Stimulated activated CD8-positive, alpha-beta memory T cell treated with anti-CD3 and anti-CD28 coated beads, Interleukin-15, amount 100 ng/mL, for 48 hours (primary cell): ENCODE results near the gene RTTN.
"Not testable (repeated sequence)": the region's sequence is repeated elsewhere in the genome, so short reads cannot be mapped to it uniquely, and the experiment has no call there.

Source experiments
- DNase-seq, 2 donors: peaks; one replicate each; pipeline ENCODE4 v3.0.0-alpha.2; 2020; ENCODE audit warnings: low read depth in 2 of 2

The RTTN gene, protein sequence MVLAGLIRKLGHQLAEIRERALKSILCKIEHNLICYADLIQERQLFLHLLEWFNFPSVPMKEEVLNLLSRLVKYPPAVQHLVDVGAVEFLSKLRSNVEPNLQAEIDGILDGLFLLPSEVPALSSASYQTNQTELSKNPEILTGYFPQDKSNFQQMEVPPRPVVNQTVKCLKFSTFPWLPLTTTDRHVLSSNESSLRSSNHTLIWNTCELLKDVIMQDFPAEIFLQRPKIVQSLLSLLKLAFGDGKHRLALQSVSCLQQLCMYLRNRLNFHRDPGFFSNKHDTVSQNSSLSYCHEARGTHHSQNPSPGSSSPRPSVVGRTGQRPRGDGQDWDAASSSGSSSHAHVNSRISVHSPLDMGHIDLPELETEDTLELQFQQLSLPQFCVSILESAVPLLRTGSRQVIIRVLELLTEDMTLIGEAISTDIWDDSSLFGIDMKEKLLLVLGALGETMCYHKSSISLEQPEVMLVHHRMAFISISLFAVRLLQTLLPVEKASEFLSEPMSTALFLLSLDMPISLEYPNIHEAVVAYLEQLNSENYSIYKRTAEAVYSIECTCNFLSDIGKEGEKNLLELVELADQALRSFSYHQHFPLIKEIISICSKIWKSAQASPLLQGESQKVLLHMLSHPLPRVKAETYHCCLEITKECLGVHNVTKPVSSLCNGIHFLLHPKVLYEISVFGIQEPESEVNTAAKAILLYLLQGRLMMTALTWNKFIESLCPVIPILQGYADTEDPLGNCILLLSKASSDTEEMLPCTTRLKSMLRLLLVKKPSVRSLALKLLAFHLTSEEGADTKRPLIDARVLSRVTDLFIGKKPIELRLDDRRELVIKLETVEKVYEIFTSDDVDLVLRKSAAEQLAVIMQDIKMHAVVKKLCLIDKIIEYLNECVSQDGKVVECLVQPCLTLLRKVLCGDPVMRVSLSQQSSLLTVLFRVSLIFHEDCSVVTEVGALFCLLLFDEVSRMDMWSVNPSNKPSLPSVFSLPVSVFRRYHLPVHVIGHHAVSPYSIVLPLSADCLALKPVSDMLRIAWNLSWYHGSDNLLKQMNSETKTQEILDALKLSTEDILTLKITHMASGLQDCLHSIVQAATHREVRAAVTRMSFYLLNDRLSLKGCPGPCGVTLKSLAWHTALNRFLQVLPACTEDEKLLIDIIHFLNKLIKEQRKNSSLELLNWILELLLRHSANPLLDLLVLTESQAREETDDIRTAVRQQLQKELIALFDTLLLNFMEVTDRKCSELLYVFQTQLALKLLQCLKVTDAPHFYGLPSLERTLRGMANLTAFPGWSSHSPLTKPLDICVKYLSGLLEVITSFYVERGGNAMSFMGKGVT (N-terminal part only)

DNA sequence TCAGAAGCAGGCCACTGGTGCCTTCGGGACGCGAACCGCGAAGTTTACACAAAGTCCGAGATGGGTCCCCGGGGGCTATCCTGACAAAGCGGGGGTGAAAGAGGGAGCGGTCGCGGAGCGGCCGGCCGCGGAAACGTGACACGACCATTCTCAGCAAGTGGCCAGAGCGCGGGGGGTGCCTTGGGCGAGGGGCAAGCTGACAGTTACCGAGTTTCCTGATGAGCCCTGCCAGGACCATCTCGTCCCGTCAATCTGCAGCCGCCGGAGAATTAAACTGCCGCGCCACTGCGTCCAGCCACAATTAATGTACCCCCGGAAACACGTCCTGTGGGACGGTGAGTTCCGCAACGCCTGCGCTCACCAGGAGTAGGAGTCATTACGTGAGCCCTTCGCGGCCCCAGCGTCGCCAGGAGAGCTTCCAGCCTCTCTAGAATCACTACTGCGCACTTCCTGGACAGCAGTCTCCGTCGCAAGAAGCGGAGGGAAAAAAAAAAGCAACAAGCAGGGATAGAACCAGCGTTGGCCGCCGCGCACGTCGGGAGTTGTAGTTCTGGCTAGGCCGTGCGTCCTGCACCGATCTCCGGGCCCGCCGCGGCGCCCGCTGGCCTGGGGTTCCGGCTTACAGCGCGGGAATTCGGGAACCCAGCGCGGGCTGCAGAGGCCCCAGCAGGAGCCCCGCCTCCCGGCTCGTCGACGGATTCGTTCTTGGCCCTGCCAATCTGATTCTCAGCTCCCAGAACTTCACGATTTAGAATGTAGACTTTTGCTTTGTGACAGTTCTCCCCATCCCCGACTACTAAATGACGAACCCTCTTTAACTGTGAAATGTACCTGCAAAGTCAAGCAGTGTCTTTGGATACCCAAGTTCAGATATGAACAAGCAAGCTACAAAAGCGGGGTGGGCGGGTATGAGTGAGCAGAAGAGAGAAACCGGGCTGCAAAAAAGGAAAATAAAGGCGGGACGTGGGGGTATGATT is at the start of gene RTTN:
Gene RTTN (minus strand): TSS at position 267 of the 977 bp plus-strand sequence. CDS start 29 bp downstream, at position 238.
- DNase-seq = peak; percentile 87 to 88

DNA sequence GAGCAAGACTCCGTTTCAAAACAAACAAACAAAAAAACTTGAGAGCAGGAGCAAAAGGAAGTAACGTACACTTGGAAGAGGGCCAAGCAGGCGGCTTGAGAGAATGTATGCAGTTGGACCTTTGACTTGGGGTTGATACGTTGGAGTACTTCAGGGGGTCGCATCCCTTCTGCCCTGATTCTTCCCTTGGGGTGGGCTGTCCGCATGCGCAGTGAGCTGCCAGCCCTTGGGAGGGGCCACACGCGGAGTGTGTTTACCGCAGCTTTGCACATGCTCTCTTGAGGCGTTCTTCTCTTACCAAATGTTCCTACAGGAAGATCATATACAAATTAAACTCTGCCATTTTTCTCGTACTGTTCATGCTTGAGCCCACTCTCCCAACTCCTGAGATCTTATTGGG is 45.3 kb upstream of the RTTN start:
- no peak for DNase-seq

DNA sequence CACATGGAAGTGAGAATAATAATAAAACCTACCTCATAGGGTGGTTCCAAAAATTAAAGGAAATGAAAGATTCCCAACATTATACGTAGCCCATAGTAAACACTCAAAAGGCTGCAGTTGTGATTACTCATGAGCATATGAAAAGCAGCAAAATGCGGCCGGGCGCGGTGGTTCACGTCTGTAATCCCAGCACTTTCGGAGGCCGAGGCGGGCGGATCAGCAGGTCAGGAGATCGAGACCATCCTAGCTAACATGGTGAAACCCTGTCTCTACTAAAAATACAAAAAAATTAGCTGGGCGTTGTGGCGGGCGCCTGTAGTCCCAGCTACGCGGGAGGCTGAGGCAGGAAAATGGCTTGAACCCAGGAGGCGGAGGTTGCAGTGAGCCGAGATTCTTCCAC is 44.4 kb upstream of the RTTN start:
- not testable (repeated sequence) for DNase-seq

DNA sequence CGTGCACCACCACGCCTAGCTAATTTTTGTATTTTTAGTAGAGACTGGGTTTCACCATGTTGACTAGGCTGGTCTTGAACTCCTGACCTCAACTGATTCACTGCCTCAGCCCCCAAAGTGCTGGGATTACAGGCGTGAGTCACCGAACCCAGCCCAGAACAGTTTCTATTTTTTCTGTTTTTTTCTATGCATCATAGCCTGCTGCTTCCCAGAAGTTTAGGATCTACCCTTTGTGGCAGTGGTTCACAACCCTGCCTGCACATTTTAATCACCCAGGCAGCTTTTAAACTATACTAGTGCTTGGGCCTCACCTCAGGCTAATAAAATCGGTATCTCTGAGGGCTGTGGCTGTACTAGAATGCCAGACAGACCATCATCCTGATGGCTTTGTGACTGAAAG is 43.6 kb upstream of the RTTN start:
- DNase-seq = no peak

DNA sequence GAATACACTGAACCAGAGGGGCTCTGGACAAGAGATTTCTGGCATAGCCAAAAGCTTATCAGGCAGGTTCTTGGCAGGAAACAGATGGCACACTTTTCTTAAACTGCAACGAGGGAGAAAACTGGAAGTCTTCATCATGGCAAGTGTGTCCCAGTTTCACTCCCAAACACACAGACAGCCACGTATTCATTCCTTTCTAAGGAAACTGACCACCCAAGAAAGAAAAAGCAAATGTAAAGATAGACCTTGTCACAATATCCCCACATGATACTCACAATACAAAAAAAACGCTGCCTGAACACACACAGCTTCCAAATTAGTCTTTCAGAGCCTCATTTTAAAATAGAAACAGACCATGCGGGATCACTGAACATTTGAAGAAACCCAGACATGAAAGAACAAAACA is 40.6 kb upstream of the RTTN start:
- no peak for DNase-seq

DNA sequence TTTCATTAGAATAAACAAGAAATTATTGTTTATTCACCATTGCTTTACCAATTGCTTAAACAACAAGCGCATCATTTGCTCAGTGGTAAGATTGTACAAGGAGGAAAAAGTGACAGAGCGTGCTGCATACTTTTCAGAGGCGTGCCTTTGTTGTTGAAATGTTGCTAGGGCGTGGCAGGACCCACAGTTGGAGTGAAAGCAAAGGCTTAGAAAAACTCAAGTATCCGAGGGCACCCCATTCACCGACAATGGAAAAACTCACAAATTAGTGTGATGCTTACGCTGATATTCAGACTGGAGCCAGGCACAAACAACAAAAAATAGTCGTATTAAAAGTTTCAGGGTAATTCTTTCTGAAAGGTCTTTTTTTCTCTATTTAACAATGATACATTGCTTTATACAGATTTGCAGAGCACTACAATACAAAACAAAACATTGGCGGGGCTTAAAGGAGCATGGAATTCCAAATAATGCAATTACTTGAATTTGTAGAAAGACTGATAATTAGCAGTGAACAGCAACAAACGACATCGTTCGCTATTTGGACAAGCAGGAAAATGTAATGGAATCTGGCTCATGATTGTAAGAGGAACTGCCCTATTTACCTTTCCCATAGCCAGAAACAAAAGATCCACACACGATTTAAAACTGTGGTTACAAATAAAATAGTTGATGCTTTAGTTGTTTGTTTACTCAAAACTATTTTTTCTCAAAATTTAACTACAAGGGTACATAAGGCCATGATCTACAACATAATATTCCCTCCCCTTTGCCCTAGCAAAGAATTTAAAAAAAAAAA is 37.8 kb upstream of the RTTN start:
- DNase-seq = no peak

DNA sequence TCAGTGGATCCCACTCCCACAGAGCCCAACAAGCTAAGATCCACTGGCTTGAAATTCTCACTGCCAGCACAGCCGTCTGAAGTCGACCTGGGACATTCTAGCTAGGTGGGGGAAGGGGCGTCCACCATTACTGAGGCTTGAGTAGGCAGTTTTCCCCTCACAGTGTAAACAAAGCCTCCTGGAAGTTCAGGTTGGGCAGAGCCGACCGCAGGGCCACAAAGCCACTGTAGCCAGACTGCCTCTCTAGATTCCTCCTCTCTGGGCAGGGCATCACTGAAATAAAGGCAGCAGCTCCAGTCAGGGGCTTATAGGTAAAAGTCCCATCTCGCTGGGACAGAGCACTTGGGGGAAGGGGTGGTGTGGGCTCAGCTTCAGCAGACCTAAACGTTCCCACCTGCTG is 31.4 kb upstream of the RTTN start:
- DNase-seq = not testable (repeated sequence)

DNA sequence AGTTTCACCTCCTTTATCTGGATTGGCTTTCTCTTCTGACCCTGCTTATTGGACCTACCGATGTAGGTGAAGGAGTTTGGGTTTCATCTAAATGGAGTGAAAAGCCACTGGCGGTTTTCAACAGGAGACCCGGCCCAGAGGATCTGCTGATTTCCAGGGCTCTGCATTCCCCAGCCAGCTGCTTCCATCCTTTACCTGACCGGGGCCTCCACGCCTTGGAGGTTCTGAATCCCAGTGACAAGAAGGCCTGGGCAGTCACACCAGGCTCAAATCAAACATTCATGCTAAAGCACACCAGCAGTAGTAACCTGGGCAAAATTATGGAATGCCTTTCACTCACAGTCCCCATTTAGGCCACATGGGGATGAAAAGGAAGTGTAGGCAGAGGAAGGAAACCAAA is 30.0 kb upstream of the RTTN start:
- DNase-seq = no peak

DNA sequence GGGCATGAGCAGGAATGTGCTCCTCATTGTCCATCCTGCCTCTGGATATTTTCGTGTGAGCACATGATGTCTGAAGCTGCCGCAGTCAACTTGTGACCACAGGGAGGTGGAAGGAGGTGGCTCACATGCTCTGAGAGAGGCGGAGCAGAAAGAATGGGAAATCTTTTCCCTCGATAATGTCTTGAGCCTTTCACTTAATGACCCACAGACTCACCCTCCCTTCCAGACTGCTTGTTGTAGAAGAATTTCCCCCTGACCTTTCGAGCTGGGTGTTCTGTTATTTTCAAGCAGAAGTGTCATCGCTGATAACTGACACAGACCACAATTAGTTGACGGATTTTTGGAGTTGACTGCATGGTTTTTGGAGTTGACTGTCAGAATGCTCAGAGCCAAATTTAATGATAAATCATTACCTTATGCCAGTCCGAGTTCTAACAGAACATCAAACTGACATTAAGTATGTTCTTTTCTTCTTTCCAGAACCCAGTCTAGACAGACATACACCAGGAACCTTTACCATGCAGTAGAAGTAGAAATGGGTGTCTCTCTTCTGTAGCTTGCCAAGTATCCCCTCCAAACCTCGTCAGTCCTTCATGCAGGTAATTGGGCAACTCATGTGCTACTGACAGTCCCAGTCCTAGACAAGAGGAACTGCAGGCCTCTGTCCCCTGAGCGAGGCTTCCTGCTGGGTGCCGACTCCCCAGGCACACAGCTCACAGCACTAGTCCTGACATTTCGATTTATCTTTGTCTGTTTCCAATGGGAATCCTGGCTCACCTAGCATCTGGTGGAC is 29.4 kb upstream of the RTTN start:
- DNase-seq = no peak

DNA sequence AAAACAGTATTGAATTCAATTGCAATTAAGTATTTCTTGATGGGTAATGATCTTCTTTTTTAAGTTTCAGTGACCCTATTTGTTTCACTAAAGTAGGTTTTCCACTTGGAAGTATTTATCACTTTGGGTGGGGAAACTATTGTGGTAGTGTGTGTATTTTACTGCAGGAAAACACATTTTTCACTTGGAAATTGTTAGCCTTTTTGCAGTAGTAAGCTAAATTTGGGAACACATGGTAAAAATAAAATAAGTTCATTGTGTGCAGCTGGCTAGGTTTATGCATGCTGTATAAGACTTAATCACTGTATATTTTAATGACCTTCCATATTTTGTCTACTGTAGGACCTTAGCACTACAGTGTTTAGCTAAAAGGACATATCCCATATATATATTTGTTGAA is 28.5 kb upstream of the RTTN start:
- DNase-seq = no peak

DNA sequence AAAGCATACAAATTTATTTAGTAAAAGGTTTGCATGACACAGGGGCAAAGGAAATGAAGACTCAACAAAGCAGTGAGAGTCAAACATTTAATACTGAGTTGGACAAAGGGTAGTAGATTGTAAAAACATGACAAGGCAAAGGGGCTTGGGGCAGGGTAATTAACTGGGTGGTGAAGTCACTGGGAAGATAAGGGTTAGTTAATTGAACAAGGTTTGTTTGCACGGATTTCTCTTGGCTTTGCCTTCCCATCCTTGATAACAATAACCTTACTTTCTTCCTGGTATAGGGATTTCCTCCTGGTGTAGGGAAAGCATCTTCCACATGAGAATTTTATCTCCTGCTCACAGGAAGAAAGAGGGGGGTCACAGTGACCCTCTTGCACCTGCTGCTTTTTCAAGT is 26.8 kb upstream of the RTTN start:
- DNase-seq = no peak

DNA sequence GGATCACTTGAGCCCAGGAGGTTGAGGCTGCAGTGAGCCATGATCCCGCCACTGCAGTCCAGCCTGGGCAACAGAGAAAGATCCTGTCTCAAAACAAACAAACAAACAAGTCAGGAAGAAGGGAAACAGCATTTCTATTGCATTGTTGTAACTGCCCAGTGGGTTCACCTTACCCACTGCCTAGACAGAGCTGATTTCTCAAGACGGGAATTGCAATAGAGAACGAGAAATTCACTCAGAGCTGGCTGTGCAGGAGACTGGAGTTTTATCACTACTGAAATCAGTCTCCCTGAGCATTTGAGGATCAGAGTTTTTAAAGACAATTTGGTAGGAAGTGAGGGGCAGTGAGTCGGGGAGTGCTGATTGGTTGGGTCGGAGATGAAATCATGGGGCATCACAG is 24.2 kb upstream of the RTTN start:
- DNase-seq = no peak

DNA sequence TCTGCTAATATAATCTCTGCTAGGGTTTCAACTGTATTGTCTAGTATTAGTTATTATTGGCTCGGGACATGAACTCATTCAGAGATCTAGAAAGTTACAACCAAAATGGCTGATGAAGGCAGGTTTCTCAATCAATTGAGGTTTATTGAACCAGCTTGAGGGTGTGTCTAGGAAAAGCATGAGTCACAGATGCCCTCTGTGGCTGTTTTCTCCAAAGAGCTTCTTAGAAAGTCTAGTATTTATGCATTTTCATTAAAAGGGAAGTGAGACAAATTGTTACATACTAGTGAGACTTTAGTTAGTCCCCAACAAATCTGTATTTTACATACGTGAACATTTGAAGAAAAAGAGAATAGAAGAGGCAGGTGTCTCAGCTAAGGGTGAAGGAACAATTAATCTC is 23.0 kb upstream of the RTTN start:
- DNase-seq = no peak

DNA sequence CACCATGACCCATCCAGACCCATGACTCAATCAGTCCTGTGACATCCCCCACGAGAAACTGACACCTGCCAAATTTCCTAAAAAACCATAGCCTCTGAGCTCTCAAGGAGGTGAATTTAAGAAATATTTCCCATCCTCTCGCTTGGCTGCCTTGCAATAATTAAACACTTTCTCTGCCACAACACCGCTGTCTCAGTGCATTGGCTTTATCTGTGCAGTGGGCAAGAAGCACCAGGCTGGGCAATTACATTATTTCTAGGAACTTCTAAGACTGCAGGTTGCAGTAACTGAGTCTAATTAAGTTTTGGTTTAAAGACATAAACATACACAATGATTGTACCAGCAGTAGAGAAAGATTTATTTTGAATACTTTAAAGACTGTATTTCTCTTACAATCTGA is 22.0 kb upstream of the RTTN start:
- DNase-seq = no peak

DNA sequence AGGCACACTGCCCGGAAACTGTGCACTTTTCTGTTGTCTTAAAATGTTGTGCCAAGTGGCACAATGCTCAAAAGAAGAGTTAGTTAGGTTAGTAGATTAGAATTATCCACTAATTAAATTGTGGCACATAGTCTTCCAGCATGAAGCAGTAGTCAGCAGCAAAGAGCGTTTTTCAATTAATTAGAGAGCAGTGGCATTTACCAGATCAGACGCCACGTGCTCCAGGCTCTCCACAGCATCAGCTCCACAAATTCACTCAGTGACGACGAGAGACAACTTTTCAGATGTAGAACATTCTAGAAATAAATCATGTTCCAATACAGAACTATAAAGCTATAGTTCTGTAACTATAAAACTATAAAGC is 16.4 kb upstream of the RTTN start:
- no peak for DNase-seq

DNA sequence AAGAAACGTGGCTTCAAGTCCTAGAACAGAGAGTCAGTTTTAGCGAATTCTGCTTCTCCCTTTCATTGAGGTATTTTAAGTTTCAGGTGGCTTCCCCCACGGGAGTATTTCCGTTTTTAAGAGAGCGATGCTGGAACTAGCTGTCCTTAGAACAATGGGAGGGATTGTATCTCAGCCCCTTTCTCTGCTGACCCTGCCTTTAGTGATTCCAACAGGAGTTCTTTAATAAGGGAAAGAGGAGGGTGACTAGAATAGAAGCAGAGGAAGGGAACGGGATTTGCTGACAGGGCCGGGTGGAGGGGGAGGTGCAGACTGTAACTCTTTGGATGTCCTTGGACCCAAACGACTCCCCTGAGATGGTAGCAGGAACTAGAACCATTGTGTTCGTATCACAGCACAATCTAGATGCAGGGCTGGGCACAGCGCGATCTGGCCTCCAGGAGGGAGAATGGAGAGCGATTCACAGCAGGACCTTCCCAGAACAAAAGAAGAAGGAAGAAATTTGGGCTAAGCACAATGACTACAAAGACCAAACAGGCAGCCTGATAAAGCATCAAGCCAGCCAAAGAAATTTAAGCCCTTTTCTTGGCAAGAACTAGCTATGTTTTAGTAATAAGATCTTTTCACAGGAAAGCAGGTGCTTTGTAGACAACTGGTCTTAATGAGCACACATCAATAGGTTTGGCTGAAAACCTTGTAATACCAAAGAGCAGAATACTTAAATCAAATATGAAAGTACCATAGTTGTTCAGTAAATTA is 15.8 kb upstream of the RTTN start:
- DNase-seq = no peak

DNA sequence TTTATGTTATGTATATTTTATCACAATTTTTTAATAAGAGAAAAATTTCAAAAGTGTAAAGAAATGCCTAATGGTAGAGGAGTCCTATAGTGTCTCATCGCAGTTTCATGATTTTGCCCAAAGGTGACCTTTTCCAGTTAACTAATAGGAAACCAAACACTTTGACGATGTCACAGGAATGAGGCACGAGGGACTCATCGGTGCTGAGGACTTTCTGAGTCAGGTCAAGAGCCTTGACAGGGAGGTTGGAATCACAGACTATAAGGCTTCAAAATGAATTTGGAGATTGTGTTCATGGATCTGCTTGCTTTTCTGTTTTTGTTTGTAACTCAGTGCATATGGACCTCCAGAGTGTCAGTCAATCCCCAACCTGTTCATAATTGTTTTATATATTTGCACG is 15.1 kb upstream of the RTTN start:
- no peak for DNase-seq

DNA sequence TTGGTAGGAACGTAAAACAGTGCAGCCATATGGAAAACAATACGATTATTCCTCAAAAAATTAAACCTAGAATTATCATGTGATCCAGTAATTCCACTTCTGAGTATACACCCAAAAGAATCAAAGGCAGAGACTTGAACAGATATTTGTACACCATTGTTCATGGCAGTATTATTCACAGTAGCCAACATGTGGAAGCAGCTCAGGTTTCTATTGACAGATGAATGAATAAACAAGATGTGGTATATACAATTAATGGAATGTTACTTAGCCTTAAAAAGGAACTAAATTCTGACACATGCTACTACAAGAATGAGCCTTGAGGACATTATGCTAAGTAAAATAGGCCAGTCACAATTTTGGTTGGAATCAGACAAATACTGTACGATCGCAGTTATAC is 14.2 kb upstream of the RTTN start:
- no peak for DNase-seq

DNA sequence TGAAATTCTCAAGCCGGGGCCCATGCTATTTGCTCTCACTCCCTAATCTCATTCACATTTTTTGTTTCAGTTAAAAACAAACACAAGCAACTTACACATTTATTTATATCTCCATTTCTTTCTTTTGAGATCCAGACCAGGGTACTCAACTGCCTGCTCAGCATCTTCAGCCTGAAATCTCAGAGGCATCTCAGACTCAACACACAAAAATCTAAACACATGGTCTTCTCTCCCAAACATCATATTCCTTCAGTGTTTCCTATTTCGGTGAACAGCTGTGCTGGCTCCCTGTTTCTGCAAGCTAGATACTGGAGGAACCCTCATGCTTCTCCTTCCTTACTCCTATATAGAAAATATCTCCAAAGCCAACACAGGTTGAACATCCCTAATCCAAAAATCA is 11.3 kb upstream of the RTTN start:
- no peak for DNase-seq
